ENCODE data around the gene SYDE1. TPM values are rescaled to one million over a fixed set of nuclear protein-coding genes. Genes with fewer than 3 reads are reported as not detected.

The SYDE1 gene
- total and polyA plus RNA-seq, 10 of the 15 experiments (the other 5 are each of a cell fraction or from before 2014, with no cell fraction given): not detected

DNA sequence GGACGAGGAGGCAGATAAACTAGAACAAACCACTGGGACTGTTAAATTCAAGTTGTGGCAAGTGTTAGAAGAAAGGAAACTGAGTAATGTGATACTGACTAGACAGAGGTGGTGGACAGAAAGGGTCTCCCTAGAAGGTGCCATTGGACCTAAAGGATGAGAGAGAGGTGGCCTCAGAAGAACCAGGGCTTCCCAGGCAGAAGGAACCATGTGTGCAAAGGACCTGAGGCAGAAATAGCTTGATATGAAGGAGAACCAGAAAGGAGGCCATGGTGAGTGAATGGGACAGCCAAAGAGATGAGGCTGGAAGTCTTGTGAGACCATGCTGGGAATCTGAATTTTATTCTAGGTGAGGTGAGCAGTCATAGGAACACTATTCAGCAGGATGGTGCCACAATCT lies 2.8 kb upstream of the SYDE1 start (continued):
- TF ChIP-seq, protein P1, sequence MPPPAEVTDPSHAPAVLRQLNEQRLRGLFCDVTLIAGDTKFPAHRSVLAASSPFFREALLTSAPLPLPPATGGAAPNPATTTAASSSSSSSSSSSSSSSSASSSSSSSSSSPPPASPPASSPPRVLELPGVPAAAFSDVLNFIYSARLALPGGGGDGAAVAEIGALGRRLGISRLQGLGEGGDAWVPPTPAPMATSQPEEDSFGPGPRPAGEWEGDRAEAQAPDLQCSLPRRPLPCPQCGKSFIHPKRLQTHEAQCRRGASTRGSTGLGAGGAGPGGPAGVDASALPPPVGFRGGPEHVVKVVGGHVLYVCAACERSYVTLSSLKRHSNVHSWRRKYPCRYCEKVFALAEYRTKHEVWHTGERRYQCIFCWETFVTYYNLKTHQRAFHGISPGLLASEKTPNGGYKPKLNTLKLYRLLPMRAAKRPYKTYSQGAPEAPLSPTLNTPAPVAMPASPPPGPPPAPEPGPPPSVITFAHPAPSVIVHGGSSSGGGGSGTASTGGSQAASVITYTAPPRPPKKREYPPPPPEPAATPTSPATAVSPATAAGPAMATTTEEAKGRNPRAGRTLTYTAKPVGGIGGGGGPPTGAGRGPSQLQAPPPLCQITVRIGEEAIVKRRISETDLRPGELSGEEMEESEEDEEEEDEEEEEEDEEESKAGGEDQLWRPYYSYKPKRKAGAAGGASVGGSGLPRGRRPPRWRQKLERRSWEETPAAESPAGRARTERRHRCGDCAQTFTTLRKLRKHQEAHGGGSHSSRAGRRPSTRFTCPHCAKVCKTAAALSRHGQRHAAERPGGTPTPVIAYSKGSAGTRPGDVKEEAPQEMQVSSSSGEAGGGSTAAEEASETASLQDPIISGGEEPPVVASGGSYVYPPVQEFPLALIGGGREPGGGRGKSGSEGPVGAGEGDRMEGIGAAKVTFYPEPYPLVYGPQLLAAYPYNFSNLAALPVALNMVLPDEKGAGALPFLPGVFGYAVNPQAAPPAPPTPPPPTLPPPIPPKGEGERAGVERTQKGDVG (CRISPR knock-in tag; IDR thresholded peaks at IDR 0.05): no peak

DNA sequence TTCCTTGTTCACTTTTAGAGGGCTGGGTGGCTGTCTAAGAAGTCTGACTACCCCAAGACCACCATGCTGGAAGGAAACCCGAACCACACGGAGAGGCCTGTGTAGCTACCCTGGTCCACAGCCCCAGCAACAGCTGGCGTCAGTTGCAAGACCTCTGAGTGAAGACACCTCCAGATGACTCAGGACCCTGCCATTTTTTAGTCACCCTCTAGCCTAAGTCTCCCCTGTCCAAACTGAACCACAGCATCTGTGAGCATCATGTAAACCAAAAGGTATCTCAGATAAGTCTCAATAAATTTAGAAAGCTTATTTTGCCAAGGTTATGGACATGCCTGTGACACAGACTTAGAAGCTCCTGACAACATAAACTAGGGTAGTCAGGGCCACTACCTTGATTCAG lies 2.2 kb upstream of the SYDE1 start:
- BruUV-seq (replicated peaks): no TSS peak
- ATAC-seq: no peak
- Histone ChIP-seq H3K4me2 (ENCODE audit: control insufficient read depth, insufficient read depth) (no peak overlapping the region), H3K9me3 (replicated peaks; ENCODE audit: control insufficient read depth, insufficient read depth, low read length) (no peaks in the 10 kb centered on the region; the same call in 2 of the 3 replicates), H3K4me1 (ENCODE audit: control insufficient read depth, insufficient read depth, low read length) (no peaks in the 10 kb centered on the region), H4K20me1 (ENCODE audit: control insufficient read depth, insufficient read depth) (no peaks in the 10 kb centered on the region), H3K79me2 (ENCODE audit: control insufficient read depth, insufficient read depth, low read length) (no peaks in the 10 kb centered on the region), H3K9ac (ENCODE audit: control insufficient read depth, insufficient read depth, low read length) (no peak overlapping the region), H3K27ac (ENCODE audit: control insufficient read depth, insufficient read depth) (no peak overlapping the region), H3K4me3 (no peak overlapping the region), H2AFZ (ENCODE audit: control insufficient read depth, low read depth, low read length) (no peak overlapping the region), H3K27me3 (replicated peaks in 1 of 2; ENCODE audit: control insufficient read depth in 2 of 2, insufficient read depth in 2 of 2, low read length in 1 of 2) (peaks cover 3 to 5% of the 10 kb centered on the region in 2 experiments; a peak in 2 of 4 replicates), H3K36me3 (ENCODE audit: control insufficient read depth in 2 of 2, insufficient read depth in 2 of 2, low read length in 1 of 2) (no peaks in the 10 kb centered on the region)
- ChIA-PET SMC1A (ENCODE audit: uncharacterized antibody, unreplicated experiment) (no interaction called here), CTCF (interaction anchor here (1.1 to 2.3 kb wide), 3 partner anchors 13 to 44 kb away, joined by 3 to 9 read pairs (median 5); no protein-coding TSS in a partner anchor), RAD21 (ENCODE audit: unreplicated experiment) (no interaction called here), POLR2A (no interaction called here)
- WGBS (ENCODE audit: insufficient coverage, insufficient replicate concordance, low lambda C conversion rate, missing lambda C conversion rate): 0% methylated on average over 3 of the region's 3 CpGs
- no peak for DNase-seq (ENCODE audit: low read depth, low spot score)
- TF ChIP-seq POLR2AphosphoS2 (IDR thresholded peaks at IDR 0.05; ENCODE audit: low read depth, low read length) (no peak), KAT2A (conservative IDR thresholded peaks at IDR 0.05; ENCODE audit: control insufficient read depth, low read depth, low read length) (no peak), MYC (IDR thresholded peaks at IDR 0.05; ENCODE audit: insufficient read depth, insufficient read length, insufficient replicate concordance, low read length, severe bottlenecking) (no peak), KLF5 (IDR thresholded peaks at IDR 0.05; ENCODE audit: partially characterized antibody) (no peak), BHLHE40 (IDR thresholded peaks at IDR 0.05; ENCODE audit: borderline replicate concordance in 1 of 2, low read depth in 2 of 2, low read length in 1 of 2) (no peak), CBX3 (IDR thresholded peaks at IDR 0.05; ENCODE audit: borderline replicate concordance, low read depth) (no peak), TAF1 (IDR thresholded peaks at IDR 0.05; ENCODE audit: borderline replicate concordance, low read depth, low read length) (no peak), SMAD5 (IDR thresholded peaks at IDR 0.05; ENCODE audit: low read depth) (no peak), ASH2L (IDR thresholded peaks at IDR 0.05; ENCODE audit: borderline replicate concordance, low read depth) (no peak), BACH1 (IDR thresholded peaks at IDR 0.05; ENCODE audit: borderline replicate concordance) (no peak)
- TF ChIP-seq, protein P2, sequence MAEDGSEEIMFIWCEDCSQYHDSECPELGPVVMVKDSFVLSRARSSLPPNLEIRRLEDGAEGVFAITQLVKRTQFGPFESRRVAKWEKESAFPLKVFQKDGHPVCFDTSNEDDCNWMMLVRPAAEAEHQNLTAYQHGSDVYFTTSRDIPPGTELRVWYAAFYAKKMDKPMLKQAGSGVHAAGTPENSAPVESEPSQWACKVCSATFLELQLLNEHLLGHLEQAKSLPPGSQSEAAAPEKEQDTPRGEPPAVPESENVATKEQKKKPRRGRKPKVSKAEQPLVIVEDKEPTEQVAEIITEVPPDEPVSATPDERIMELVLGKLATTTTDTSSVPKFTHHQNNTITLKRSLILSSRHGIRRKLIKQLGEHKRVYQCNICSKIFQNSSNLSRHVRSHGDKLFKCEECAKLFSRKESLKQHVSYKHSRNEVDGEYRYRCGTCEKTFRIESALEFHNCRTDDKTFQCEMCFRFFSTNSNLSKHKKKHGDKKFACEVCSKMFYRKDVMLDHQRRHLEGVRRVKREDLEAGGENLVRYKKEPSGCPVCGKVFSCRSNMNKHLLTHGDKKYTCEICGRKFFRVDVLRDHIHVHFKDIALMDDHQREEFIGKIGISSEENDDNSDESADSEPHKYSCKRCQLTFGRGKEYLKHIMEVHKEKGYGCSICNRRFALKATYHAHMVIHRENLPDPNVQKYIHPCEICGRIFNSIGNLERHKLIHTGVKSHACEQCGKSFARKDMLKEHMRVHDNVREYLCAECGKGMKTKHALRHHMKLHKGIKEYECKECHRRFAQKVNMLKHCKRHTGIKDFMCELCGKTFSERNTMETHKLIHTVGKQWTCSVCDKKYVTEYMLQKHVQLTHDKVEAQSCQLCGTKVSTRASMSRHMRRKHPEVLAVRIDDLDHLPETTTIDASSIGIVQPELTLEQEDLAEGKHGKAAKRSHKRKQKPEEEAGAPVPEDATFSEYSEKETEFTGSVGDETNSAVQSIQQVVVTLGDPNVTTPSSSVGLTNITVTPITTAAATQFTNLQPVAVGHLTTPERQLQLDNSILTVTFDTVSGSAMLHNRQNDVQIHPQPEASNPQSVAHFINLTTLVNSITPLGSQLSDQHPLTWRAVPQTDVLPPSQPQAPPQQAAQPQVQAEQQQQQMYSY (CRISPR knock-in tag; IDR thresholded peaks at IDR 0.05): no peak
- in situ Hi-C loops (cut with MboI): no loop called here
- intact Hi-C loops (cut with micrococcal nuclease; ENCODE audit: unreplicated experiment): no loop called here
- FAIRE-seq: no peak
